ENCODE data around the gene NFIA.
"Not testable (repeated sequence)": the region's sequence is repeated elsewhere in the genome, so short reads cannot be mapped to it uniquely, and the experiment has no call there.

NFIA gene

DNA sequence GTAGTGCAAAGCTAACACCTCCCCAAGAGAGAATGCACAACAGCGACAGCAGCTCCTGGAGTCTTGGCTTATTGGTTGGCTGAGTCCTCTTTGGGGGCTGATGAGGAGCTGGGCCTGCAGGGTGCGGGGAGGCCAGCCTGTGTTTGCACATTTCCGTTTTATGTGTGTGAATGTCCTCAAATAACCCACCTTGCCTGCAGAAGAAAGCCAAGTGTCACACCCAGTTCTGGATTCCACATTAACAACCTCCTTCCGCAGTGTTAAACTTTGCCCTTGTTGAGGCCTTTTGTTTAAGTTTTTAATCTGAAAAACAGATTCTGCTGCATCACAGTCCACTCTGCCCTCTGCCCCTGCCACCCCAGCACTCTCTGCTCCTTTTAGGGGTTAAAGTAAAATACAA, 368.1 kb downstream of the NFIA start:
- no peak for DNase-seq
- intact Hi-C loops (cut with DNase I) = loop anchor here (5.0 to 10.0 kb wide), 3 partner anchors 113 to 398 kb away; no protein-coding TSS in a partner anchor

DNA sequence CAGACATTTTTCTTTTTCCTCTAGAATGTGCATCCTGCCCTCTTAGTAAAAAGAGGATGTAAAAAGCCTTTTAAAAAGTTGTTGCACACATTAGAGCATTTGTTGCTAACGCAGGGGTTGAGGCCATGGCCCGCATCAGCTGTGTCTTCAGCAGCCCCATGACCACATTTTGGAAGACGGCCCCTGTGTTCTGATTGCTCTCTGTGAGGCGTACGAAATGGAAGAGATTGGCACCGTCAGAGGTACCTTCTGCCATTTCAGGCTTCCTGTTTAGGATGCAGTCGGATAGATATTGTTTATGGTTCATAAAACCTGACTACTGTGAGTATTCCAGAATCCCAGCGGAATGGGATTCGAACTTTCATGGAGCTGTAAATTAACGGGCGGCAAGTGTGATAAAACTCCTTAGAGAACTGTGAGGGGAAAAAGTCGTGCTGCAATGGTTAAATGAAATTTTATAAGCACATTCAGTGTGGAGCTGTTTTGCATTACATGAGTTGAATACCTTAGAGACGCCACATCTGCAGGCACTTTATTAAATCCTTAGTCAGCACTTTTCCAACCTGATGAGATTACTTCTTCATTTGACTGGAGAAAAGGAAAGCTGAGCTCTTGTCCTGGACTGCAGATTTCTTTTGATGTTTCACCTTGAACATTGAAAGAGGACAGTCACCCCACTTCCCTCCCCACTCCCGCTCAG, 368.7 kb downstream of the NFIA start:
- no peak for DNase-seq
- intact Hi-C loops (cut with DNase I) = loop anchor here (5.0 to 10.0 kb wide), 3 partner anchors 114 to 399 kb away; no protein-coding TSS in a partner anchor

DNA sequence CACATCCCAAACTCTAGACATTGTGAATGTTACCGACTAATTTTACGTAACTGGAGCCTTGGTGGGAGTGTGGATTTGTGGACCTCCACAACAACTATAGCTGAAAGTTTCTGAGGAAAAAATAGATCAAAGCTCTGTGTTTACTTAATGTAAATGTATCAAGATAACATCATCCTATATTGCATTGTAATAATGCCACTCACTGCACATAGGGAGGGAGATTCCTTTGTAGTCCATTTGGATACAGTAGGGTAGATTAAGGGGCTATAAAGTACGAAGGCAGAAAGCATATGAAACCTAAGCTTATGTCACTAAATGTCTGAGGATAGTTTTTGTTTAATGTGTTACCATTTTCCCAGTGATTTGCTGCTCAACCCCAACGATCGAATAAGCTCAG, 369.2 kb downstream of the NFIA start:
- intact Hi-C loops (cut with DNase I) = loop anchor here (5.0 to 10.0 kb wide), 3 partner anchors 114 to 399 kb away; no protein-coding TSS in a partner anchor

GRCh38 chr1:61452176-61453035, 370.0 kb downstream of the NFIA start:
- intact Hi-C loops (cut with DNase I) = loop anchor here (2.0 to 10.0 kb wide), 4 partner anchors 115 to 482 kb away; no protein-coding TSS in a partner anchor
- no peak for DNase-seq

More for the DNA sequence above, 369.2 kb downstream of the NFIA start:
- DNase-seq = no peak

DNA sequence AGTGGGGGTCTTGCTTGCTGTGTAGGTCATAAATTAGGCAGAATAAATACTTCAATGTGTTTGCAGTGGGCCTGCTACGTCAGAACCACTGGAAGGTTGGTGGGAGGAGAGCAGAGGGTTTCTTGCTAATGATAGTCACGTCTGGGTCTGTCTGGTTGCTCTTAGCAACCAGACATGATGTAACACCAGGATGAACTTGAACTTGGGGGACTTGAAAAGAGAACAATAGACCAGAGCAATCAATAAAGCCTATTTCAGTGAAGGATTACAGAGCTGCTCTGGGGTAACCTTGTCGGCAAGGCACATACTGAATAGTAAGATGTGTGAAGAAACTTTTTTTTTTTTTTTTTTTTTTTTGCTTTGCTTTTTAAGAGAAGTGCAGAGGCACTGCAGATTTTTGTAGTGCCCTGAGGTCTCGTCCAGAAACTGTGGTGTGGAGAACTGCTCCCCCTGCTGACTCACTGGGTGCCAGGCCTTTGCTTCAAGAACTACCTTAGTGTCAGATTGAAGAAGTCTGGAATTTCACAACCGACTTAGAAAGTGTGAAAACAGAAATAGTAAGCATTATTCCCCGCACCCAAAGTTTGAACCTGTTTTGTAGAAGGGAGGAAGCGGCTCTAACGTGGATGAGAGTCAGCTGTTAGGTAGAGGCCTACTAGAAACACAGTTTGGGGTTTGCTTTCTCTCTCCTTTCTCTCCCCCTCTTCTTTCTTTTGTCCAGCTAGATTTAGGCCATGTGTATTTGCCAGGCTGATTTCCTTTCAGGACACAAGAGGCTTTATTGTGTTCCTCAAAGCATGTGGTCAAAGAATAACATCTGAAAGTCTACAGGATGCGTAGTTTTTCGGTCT, 371.0 kb downstream of the NFIA start:
- intact Hi-C loops (cut with DNase I) = loop anchor here (2.0 to 10.0 kb wide), 4 partner anchors 116 to 483 kb away; no protein-coding TSS in a partner anchor
- peak; percentile 68 to 96 (median 82) for DNase-seq

- intact Hi-C loops (cut with DNase I) = loop anchor here (10.0 kb wide), 1 partner anchor 189 kb away; no protein-coding TSS in a partner anchor
- no peak for DNase-seq
Observed at GRCh38 chr1:61455400-61455799, 373.0 kb downstream of the NFIA start.

DNA sequence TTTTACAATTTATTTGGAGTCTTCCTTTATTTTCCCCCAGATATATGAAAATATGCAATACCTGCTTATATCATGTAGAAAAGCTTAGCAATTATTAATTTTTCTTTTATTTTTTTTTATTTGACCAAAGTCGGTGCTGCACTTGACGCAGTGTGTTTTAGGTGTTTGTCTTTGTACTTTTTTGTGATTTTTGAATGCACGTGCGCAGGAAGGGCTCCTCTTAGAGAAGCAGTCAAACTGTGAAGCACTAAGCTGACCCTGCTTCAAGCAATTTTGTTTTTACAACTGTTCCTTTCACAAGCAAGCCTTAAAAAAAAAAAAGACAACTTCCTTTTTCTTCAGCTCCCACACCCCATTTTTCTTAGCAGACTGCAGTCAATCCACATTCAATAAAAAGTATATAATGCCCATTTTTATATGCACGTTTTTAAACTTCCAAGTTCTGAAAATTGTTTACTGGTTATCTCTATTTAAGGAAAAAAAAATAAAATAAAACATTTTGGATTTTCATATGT, 375.2 kb downstream of the NFIA start:
- DNase-seq = no peak
- intact Hi-C loops (cut with DNase I) = loop anchor here (10.0 kb wide), 1 partner anchor 187 kb away; no protein-coding TSS in a partner anchor

DNA sequence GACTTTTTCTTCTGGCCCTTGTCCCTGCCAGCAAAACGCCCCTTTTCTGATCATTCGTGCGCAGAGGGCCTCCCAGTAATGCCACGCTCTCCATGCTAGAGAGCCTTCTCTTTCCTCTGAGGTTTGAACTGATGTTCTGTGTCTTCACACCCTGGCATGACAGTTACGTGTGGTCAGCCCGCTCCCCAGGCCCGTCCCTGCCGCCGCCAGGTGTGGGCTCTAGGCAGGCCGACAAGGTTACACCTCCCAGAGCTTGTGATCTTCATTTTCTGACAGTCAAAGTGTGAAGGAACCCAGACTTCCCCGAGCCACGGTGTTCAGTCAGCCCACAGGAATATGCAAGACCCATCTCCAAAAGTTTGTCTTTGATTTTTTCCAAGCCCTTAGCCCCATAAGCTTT, 377.0 kb downstream of the NFIA start:
- intact Hi-C loops (cut with DNase I) = loop anchor here (10.0 kb wide), 1 partner anchor 185 kb away; no protein-coding TSS in a partner anchor
- no peak for DNase-seq

GRCh38 chr1:61460191-61460590, 377.8 kb downstream of the NFIA start:
- intact Hi-C loops (cut with DNase I) = no loop called here

DNA sequence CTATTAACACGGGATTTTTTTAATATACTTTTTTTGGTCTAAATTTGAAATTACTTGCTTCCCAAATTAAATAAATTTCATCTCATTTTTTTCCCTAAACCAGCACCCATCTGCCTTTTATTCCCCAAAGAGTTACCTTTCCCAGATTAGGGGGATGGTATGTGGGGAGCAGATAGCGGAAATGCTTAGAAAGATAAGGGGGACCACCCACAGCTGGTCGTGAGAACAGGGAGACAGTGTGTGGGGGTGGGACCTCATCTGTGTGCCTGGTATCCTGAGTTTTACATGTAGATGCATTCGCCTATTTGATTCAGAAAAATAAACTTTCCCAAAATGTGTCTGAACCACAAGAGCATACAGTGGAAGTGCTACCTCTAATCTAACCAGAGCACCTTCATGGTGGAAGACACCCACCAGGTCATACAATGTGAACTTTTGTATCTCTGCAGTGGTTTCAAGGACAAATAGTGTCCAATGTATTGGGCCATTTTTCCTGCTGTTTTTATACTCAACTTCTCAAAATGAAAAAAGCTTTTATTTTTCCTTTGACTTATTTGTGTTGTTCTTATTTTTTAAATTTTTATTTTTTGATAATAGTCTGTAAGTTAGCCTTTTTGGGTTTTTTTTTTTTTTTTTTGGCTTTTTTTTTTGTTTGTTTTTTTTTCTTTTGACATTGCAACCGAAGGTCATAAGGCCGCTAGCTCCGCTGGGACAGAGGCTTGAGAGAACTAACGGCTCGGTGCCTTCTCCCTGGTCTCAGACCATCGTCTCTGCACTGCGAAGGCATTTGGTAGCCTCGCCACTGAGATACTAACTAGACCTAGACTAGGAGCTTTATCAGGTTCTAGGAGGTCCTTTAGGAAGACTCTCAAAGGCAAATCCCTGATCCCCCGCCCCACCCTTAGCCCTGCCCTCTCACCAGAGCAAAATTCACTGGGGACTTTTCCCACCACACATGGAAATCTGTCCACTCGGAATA, 379.3 kb downstream of the NFIA start:
- intact Hi-C loops (cut with DNase I) = no loop called here
- DNase-seq = no peak

More at GRCh38 chr1:61460191-61460590, 377.8 kb downstream of the NFIA start:
- no peak for DNase-seq

- intact Hi-C loops (cut with DNase I) = no loop called here
- no peak for DNase-seq
Observed at GRCh38 chr1:61462628-61463027, 380.3 kb downstream of the NFIA start.

DNA sequence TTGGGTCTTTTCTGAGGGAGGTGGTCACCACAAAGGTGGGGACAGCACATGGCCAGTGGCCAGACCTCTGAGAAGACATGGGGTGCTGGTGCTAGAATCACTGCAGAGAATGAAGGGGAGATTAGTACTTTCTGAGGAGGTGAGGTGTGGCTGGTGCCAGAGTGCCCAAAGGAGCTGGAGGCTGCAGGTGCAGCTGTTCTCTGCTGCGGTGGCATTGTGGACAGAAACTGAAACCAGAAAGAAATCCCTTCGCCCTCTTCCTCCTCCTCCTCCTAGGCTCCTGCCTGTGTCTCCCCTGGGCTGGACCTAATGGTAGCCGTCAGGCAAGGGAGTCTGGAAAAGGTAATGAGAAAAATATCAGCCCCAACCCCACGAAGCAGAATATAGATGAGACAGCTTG, 380.9 kb downstream of the NFIA start:
- intact Hi-C loops (cut with DNase I) = no loop called here
- DNase-seq = no peak

GRCh38 chr1:61467836-61468235, 385.5 kb downstream of the NFIA start:
- intact Hi-C loops (cut with DNase I); DNase-seq: not testable (repeated sequence)

- no peak for DNase-seq
- intact Hi-C loops (cut with DNase I) = no loop called here
Observed at GRCh38 chr1:61469365-61469764, 387.0 kb downstream of the NFIA start.

DNA sequence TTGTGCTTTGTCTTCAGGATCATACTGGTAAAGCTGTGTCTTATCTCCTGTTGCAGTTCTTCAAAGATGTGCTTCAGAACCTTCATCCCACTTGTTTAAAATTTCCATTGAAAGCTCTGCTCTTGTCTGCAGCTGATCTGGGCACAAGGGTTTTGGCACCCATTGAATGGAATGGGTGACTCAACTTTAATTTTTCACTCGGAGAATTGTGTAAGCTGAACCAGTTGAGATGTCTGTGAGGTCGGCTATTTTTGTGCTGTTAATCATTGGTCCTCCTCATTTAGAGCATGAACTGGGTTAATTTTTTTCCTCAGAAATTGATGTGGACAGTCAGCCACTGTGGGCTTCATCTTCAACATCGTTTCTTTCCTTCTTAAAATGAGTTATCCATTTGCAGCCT, 390.5 kb downstream of the NFIA start:
- intact Hi-C loops (cut with DNase I) = no loop called here
- no peak for DNase-seq

DNA sequence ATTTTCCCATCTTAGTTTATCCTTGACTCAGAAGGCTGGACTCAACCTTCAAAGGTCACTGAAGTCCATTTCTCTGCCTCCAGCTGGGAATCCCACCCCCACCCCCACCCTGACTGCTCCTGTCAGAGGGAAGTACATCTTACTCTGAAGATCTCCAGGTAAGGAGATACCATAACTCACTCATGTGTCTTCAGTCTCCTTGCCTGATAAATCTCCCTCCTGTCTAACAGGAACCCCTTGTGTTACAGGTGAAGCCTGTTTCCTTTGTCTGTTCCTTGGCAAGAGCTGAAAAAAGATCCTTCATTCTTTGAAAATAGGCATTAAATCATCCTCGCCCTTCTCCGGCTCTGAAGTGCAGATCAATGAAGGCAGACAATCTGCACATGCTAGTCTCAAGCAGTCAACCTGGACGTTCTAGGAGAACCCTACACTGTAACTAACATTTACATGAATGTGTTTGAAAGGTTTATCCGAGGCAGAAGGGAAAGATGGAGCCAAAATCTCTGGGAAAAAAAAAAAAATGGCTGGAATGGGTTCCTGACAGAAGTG, 392.0 kb downstream of the NFIA start:
- DNase-seq = no peak
- intact Hi-C loops (cut with DNase I) = no loop called here

DNA sequence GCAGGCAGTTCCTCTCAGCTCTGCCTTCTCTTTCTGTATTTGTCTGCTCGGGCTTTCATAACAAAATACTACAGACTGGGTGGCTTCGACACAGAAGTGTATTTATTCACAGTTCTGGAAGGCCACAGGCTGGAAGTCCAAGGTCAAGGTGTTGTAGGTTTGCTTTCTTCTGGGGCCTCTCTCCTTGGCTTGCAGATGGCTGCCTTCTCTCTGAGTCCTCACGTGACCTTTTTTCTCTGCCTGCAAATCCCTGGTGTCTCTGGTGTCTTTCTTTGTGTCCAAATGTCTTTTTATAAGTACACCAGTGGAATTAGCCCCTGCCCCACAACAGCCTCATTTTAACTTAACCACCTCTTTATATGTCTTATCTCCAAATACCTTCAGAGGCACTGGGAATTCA, 392.6 kb downstream of the NFIA start:
- intact Hi-C loops (cut with DNase I) = no loop called here
- no peak for DNase-seq

GRCh38 chr1:61477301-61477700, 394.9 kb downstream of the NFIA start:
- intact Hi-C loops (cut with DNase I) = no loop called here
- no peak for DNase-seq
